ENCODE results near the gene CMTM4.

Gene CMTM4

GRCh38 chr16:66653581-66654350 is 42.8 kb downstream of the CMTM4 start:
- Histone ChIP-seq H3K4me1 (ENCODE audit: insufficient read depth, poor library complexity, severe bottlenecking) (peaks cover 8% of the 10 kb centered on the region), H3K36me3 (ENCODE audit: low read depth) (no peaks in the 10 kb centered on the region), H3K27ac (ENCODE audit: poor library complexity, severe bottlenecking) (no peak overlapping the region), H3K27me3 (ENCODE audit: insufficient read depth, poor library complexity, severe bottlenecking) (no peaks in the 10 kb centered on the region), H3K4me3 (ENCODE audit: severe bottlenecking) (no peak overlapping the region), H3K9me3 (ENCODE audit: severe bottlenecking) (no peaks in the 10 kb centered on the region)
- no peak for ATAC-seq (ENCODE audit: low read depth)
- no peak for DNase-seq (ENCODE audit: low spot score)
- TF ChIP-seq CTCF (IDR thresholded peaks at IDR 0.05; ENCODE audit: poor library complexity, severe bottlenecking), result no peak

- Histone ChIP-seq H3K27ac (ENCODE audit: poor library complexity, severe bottlenecking) (no peak overlapping the region), H3K4me3 (ENCODE audit: severe bottlenecking) (no peak overlapping the region)
- DNase-seq (ENCODE audit: low spot score), result no peak
Observed at GRCh38 chr16:66652661-66653360, 43.7 kb downstream of the CMTM4 start.

GRCh38 chr16:66651965-66652364 is 44.6 kb downstream of the CMTM4 start:
- H3K4me3 ChIP-seq (ENCODE audit: severe bottlenecking), result no peak overlapping the region
- DNase-seq (ENCODE audit: low spot score) (no peak), ATAC-seq (ENCODE audit: low read depth) (no peak)
- no peak overlapping the region for H3K27ac ChIP-seq (ENCODE audit: poor library complexity, severe bottlenecking)
- H3K27me3 ChIP-seq (ENCODE audit: insufficient read depth, poor library complexity, severe bottlenecking), result no peaks in the 10 kb centered on the region
- no peaks in the 10 kb centered on the region for H3K9me3 ChIP-seq (ENCODE audit: severe bottlenecking)
- H3K36me3 ChIP-seq (ENCODE audit: low read depth), result no peaks in the 10 kb centered on the region
- H3K4me1 ChIP-seq (ENCODE audit: insufficient read depth, poor library complexity, severe bottlenecking), result peaks cover 8% of the 10 kb centered on the region
- no peak for TF ChIP-seq CTCF (IDR thresholded peaks at IDR 0.05; ENCODE audit: poor library complexity, severe bottlenecking)

More at GRCh38 chr16:66652661-66653360, 43.7 kb downstream of the CMTM4 start:
- ATAC-seq (ENCODE audit: low read depth), result no peak
- Histone ChIP-seq H3K9me3 (ENCODE audit: severe bottlenecking) (no peaks in the 10 kb centered on the region), H3K27me3 (ENCODE audit: insufficient read depth, poor library complexity, severe bottlenecking) (no peaks in the 10 kb centered on the region), H3K36me3 (ENCODE audit: low read depth) (no peaks in the 10 kb centered on the region), H3K4me1 (ENCODE audit: insufficient read depth, poor library complexity, severe bottlenecking) (peaks cover 8% of the 10 kb centered on the region)
- TF ChIP-seq CTCF (IDR thresholded peaks at IDR 0.05; ENCODE audit: poor library complexity, severe bottlenecking), result no peak

GRCh38 chr16:66651474-66651765 is 45.1 kb downstream of the CMTM4 start:
- Histone ChIP-seq H3K9me3 (ENCODE audit: severe bottlenecking) (no peaks in the 10 kb centered on the region), H3K4me3 (ENCODE audit: severe bottlenecking) (no peak overlapping the region), H3K27ac (ENCODE audit: poor library complexity, severe bottlenecking) (no peak overlapping the region), H3K36me3 (ENCODE audit: low read depth) (no peaks in the 10 kb centered on the region), H3K4me1 (ENCODE audit: insufficient read depth, poor library complexity, severe bottlenecking) (peaks cover 8% of the 10 kb centered on the region), H3K27me3 (ENCODE audit: insufficient read depth, poor library complexity, severe bottlenecking) (no peaks in the 10 kb centered on the region)
- DNase-seq (ENCODE audit: low spot score) (no peak), ATAC-seq (ENCODE audit: low read depth) (no peak)
- no peak for TF ChIP-seq CTCF (IDR thresholded peaks at IDR 0.05; ENCODE audit: poor library complexity, severe bottlenecking)

All from RWPE2 (cell line).